PC-3 (cell line): ENCODE results near the gene DPYSL3. TPM values are rescaled to one million over a fixed set of nuclear protein-coding genes. Genes with fewer than 3 reads are reported as not detected.
"Not testable (repeated sequence)": the region's sequence is repeated elsewhere in the genome, so short reads cannot be mapped to it uniquely, and the experiment has no call there.

ENCODE experiments used
- ATAC-seq: fragments of 200-7000 bp; cut with Tn5 transposase; 2 replicates; pipeline ENCODE4 v1.9.1; 2020; ENCODE audit warnings: mild to moderate bottlenecking, moderate library complexity
- BruUV-seq: library from RNA; stranded (reverse); fragments of 400-500 nt; replicated peaks from 2 replicates; lab custom pipeline; 2021; lab: Mats Ljungman, UMichigan
- CTCF ChIA-PET: fragments of 300-600 bp; sonication (Branson Sonifier 250); formaldehyde crosslinking; loops from one replicate; lab custom pipeline; 2022; ENCODE audit warnings: antibody characterized with exemption; lab: Charles Lee
- POLR2A ChIA-PET: fragments of 300-600 bp; sonication (Branson Sonifier 250); formaldehyde crosslinking; loops from one replicate; lab custom pipeline; 2022; ENCODE audit warnings: antibody characterized with exemption; ENCODE audit not compliant: unreplicated experiment; lab: Charles Lee
- DNase-seq: peaks from one replicate; pipeline ENCODE4 v3.0.0-alpha.2; 2015
- H2AFZ ChIP-seq: fragments of 300-600 bp; sonication (generic); 2 replicates; pipeline ENCODE4 v1.6.0; 2016; ENCODE audit warnings: antibody characterized with exemption, low read length
- H3F3A ChIP-seq: fragments of 300-600 bp; sonication (generic); one replicate; pipeline ENCODE4 v1.6.0; 2017; ENCODE audit warnings: antibody characterized with exemption, low read length, control low read depth, mild to moderate bottlenecking; ENCODE audit not compliant: unreplicated experiment
- H3K27ac ChIP-seq: fragments of 300-600 bp; sonication (generic); 2 replicates; pipeline ENCODE4 v1.5.1; 2016; ENCODE audit warnings: mild to moderate bottlenecking, low read length
- H3K27me3 ChIP-seq: fragments of 300-600 bp; sonication (generic); 2 replicates; pipeline ENCODE4 v1.6.1; 2016; ENCODE audit warnings: low read length, mixed read lengths
- H3K36me3 ChIP-seq: fragments of 300-600 bp; sonication (generic); 2 replicates; pipeline ENCODE4 v1.6.1; 2016; ENCODE audit warnings: low read depth, mixed run types, low read length, mixed read lengths
- H3K4me1 ChIP-seq: fragments of 300-600 bp; sonication (generic); 2 replicates; pipeline ENCODE4 v1.5.1; 2016; ENCODE audit warnings: low read length; ENCODE audit not compliant: insufficient read depth
- H3K4me2 ChIP-seq: fragments of 300-600 bp; sonication (generic); 2 replicates; pipeline ENCODE4 v1.6.0; 2016; ENCODE audit warnings: low read length
- H3K4me3 ChIP-seq: fragments of 300-600 bp; sonication (generic); 2 replicates; pipeline ENCODE4 v1.5.1; 2016; ENCODE audit warnings: mild to moderate bottlenecking, low read length, mixed read lengths
- H3K79me2 ChIP-seq: fragments of 300-600 bp; sonication (generic); 2 replicates; pipeline ENCODE4 v1.6.1; 2017; ENCODE audit warnings: low read length, mixed read lengths
- H3K9ac ChIP-seq: fragments of 300-600 bp; sonication (generic); 2 replicates; pipeline ENCODE4 v1.6.0; 2016; ENCODE audit warnings: mild to moderate bottlenecking, low read length
- H3K9me2 ChIP-seq: fragments of 300-600 bp; sonication (generic); replicated peaks from 2 replicates; pipeline ENCODE4 v1.6.1; 2016; ENCODE audit warnings: mixed run types, low read length, mixed read lengths
- H3K9me3 ChIP-seq: fragments of 300-600 bp; sonication (generic); 2 replicates; pipeline ENCODE4 v1.6.1; 2016; ENCODE audit warnings: low read length, mixed read lengths
- H4K20me1 ChIP-seq: fragments of 300-600 bp; sonication (generic); 2 replicates; pipeline ENCODE4 v1.6.1; 2016; ENCODE audit warnings: low read length, mixed read lengths
- EZH2 ChIP-seq: fragments of 300-600 bp; sonication (generic); IDR thresholded peaks from one replicate; pipeline ENCODE4 v1.6.1; 2017; ENCODE audit warnings: antibody characterized with exemption, mild to moderate bottlenecking, low read length; ENCODE audit not compliant: unreplicated experiment
- EZH2phosphoT487 ChIP-seq: fragments of 300-600 bp; sonication (generic); IDR thresholded peaks from 2 replicates; pipeline ENCODE4 v1.6.1; 2018; ENCODE audit warnings: mild to moderate bottlenecking, antibody characterized with exemption, low read length, borderline replicate concordance
- intact Hi-C: fragments of 100-400 bp; cut with micrococcal nuclease; formaldehyde crosslinking; loops from 2 replicates; pipeline ENCODE4 v1.9.0; 2023
- total RNA-seq: library from RNA; depleted of rRNA; stranded (reverse); fragments of >200 nt; gene quantifications from 2 replicates; pipeline ENCODE4 v1.2.3, GENCODE V29; 2014
- TF ChIP-seq, protein P1 (sequence below): fragments of 300-600 bp; sonication (generic); conservative IDR thresholded peaks from 2 replicates; pipeline ENCODE4 v1.5.1; 2017; ENCODE audit warnings: antibody characterized with exemption, low read depth, mild to moderate bottlenecking, low read length

The DPYSL3 gene
- total RNA-seq, 1 experiment from 2014 or later = 20.6 TPM

DNA sequence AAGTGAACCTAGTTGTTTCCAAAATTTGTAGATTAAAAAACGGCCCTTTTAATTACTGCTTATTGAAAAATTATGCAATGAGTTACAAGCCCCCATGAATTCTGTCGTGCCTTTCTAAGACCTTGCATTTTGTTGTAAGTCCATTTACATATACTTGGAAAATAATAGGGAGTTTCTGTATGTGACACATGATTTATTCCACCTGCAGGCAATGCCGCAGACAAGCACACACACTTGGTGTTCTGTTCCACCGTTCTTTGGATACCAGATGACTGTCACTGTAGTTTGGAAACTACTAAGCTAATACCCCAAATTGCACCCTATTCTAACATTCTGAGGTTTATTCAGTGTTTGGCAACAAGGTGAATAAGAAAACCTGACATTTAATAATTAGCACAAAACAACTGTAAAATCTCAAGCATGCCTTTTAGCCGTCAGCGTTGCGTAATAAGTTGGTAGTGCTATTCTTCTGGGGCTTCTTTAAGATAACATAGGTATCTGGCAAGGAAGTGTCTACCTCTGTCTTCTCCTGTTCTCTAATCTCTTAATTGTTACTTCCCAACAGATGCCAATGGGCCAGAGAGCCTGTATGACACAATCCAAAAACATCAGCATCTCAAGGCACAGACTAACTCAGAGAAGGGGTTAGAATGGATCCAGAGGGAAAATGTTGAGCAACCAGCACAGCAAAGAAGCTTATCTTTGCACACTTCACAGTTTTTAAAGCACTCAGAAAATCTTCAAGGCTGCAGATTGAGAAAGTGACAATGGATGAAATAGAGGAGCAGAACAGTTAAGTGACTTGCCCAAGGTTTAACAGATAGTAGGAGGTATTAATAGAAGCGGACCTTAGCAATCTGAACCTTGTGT is 48.2 kb upstream of the DPYSL3 start:
- ATAC-seq (no peak), DNase-seq (no peak)
- no peak overlapping the region for H3K9ac ChIP-seq
- H3K36me3 ChIP-seq = no peaks in the 10 kb centered on the region
- H3K27ac ChIP-seq = no peak overlapping the region
- no peaks in the 10 kb centered on the region for H4K20me1 ChIP-seq
- no peaks in the 10 kb centered on the region for H3K27me3 ChIP-seq
- no peak for TF ChIP-seq EZH2
- POLR2A ChIA-PET = no interaction called here
- intact Hi-C loops = loop anchor here (5.0 kb wide), 1 partner anchor 336 kb away; no protein-coding TSS in a partner anchor
- no peak overlapping the region for H3K4me2 ChIP-seq
- H3K9me2 ChIP-seq = no peaks in the 10 kb centered on the region
- H3K4me1 ChIP-seq = no peaks in the 10 kb centered on the region
- no peaks in the 10 kb centered on the region for H3K79me2 ChIP-seq
- CTCF ChIA-PET = interaction anchor here (0.7 to 2.5 kb wide), 3 partner anchors 18 to 93 kb away, joined by 3 to 17 read pairs (median 4); no protein-coding TSS in a partner anchor
- no peak overlapping the region for H2AFZ ChIP-seq
- no peak overlapping the region for H3K4me3 ChIP-seq
- no peaks in the 10 kb centered on the region for H3F3A ChIP-seq
- no peaks in the 10 kb centered on the region for H3K9me3 ChIP-seq
- no TSS peak for BruUV-seq

DNA sequence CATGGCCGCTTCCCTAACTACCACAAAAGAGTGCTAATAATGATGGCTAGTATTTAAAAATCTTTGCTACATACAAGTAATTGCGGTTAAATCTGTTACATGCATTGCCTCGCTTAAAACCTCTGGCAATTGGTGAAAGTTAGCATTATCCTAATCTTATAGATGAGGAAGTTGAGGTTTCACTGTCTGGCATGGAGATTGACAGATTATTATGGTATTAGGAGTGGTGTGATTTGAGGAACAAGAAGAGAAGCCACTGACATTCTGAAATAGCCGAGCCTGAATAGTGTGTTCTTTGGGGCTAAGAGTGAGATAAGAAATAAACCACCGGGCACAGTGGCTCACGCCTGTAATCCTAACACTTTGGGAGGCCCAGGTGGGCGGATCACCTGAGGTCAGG is 45.3 kb upstream of the DPYSL3 start:
- Histone ChIP-seq H3K9me3 (no peaks in the 10 kb centered on the region), H3K9me2 (no peaks in the 10 kb centered on the region), H3K4me1 (no peaks in the 10 kb centered on the region), H3K9ac (no peak overlapping the region), H3K27me3 (no peaks in the 10 kb centered on the region), H2AFZ (no peak overlapping the region), H3F3A (no peaks in the 10 kb centered on the region), H3K79me2 (no peaks in the 10 kb centered on the region), H3K4me2 (no peak overlapping the region), H3K36me3 (no peaks in the 10 kb centered on the region), H3K27ac (no peak overlapping the region), H3K4me3 (no peak overlapping the region), H4K20me1 (no peaks in the 10 kb centered on the region)
- DNase-seq (no peak), ATAC-seq (no peak)
- TF ChIP-seq EZH2 = no peak
- TF ChIP-seq EZH2phosphoT487 = no peak
- TF ChIP-seq, protein P1, sequence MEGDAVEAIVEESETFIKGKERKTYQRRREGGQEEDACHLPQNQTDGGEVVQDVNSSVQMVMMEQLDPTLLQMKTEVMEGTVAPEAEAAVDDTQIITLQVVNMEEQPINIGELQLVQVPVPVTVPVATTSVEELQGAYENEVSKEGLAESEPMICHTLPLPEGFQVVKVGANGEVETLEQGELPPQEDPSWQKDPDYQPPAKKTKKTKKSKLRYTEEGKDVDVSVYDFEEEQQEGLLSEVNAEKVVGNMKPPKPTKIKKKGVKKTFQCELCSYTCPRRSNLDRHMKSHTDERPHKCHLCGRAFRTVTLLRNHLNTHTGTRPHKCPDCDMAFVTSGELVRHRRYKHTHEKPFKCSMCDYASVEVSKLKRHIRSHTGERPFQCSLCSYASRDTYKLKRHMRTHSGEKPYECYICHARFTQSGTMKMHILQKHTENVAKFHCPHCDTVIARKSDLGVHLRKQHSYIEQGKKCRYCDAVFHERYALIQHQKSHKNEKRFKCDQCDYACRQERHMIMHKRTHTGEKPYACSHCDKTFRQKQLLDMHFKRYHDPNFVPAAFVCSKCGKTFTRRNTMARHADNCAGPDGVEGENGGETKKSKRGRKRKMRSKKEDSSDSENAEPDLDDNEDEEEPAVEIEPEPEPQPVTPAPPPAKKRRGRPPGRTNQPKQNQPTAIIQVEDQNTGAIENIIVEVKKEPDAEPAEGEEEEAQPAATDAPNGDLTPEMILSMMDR = no peak
- ChIA-PET CTCF (no interaction called here), POLR2A (no interaction called here)
- intact Hi-C loops = loop anchor here (5.0 kb wide), 1 partner anchor 333 kb away; no protein-coding TSS in a partner anchor
- BruUV-seq = no TSS peak

DNA sequence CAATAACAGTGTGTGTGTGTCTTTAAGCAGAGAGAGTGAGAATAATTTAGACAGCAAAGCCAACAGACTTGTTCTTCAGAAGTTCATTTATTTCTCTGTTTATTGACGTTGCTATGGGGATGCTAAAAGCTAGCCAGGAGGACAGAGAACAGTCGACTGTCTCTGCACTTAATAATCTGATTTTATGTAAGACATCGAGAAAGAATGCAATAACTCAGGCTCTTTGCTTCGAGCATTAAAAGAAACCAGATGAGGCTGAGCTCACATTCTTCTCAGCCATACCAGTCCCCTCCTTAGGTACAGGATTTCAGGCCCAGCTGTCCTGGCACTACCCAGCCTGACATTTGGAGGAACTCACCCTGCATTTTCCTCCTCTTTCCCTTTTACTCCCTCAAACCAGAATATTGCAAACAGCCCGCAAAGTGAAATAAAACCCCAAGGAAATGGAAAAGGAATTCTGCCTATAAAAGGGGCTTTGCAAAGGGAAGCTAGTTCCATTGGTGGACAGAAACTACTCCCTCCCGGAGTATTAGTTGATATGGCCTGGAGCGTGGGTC is 44.5 kb upstream of the DPYSL3 start:
- Histone ChIP-seq H3K36me3 (no peaks in the 10 kb centered on the region), H2AFZ (no peak overlapping the region), H3K9me2 (no peaks in the 10 kb centered on the region), H3K4me3 (no peak overlapping the region), H3K79me2 (no peaks in the 10 kb centered on the region), H3K27ac (no peak overlapping the region), H3K9me3 (no peaks in the 10 kb centered on the region), H3K9ac (no peak overlapping the region), H3K27me3 (no peaks in the 10 kb centered on the region), H3K4me2 (no peak overlapping the region), H3F3A (no peaks in the 10 kb centered on the region), H4K20me1 (no peaks in the 10 kb centered on the region), H3K4me1 (no peaks in the 10 kb centered on the region)
- no peak for ATAC-seq
- CTCF ChIA-PET = no interaction called here
- BruUV-seq = no TSS peak
- intact Hi-C loops = no loop called here
- POLR2A ChIA-PET = no interaction called here
- TF ChIP-seq, protein P1 = no peak
- TF ChIP-seq EZH2 (no peak), EZH2phosphoT487 (no peak)
- no peak for DNase-seq

DNA sequence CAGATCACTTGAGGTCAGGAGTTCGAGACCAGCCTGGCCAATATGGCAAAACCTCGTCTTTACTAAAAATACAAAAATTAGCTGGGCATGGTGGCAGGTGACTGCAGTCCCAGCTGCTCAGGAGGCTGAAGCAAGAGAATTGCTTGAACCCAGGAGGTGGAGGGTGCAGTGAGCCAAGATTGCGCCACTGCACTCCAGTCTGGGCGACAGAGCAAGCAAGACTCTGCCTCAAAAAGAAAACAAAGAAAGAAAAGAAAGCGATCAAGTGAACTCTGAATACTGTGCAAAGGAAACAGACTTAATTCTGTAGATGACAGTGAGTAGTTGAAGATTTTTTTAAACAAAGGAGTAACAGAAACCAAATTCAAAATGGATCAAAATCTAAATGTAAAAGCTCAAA is 43.9 kb upstream of the DPYSL3 start:
- H3K9me3 ChIP-seq, intact Hi-C loops, H3K4me2 ChIP-seq, CTCF ChIA-PET, H3K9ac ChIP-seq, H3K36me3 ChIP-seq, H3K4me3 ChIP-seq, H2AFZ ChIP-seq, H3K27me3 ChIP-seq, H3K79me2 ChIP-seq, POLR2A ChIA-PET, ATAC-seq, H3K27ac ChIP-seq, H3K9me2 ChIP-seq, DNase-seq, H4K20me1 ChIP-seq, BruUV-seq, H3F3A ChIP-seq, H3K4me1 ChIP-seq: not testable (repeated sequence)
